Stimulated activated CD4-positive, alpha-beta T cell treated with anti-CD3 and anti-CD28 coated beads, Interleukin-1b, Interleukin-23, amount 100 ng/mL, for 1 hour (primary cell): ENCODE data around the gene CD68.
"Not testable (repeated sequence)": the region's sequence is repeated elsewhere in the genome, so short reads cannot be mapped to it uniquely, and the experiment has no call there.

Source experiments
- DNase-seq, 2 donors: peaks; one replicate each; pipeline ENCODE4 v3.0.0-alpha.2; 2020; ENCODE audit warnings: low read depth in 2 of 2

The CD68 gene

GRCh38 chr17:7613769-7614424 is 34.5 kb downstream of the CD68 start:
- no peak for DNase-seq

- peak; percentile 95 to 99 for DNase-seq
Measured at GRCh38 chr17:7614425-7615264, 35.2 kb downstream of the CD68 start, which contains the start of gene FXR2. Gene FXR2 (minus strand): TSS chr17:7614897. CDS start chr17:7614532, 365 bp downstream.

- DNase-seq: no peak
Measured at GRCh38 chr17:7615265-7615747, 35.9 kb downstream of the CD68 start.

GRCh38 chr17:7618608-7619007 is 39.2 kb downstream of the CD68 start:
- DNase-seq: no peak

GRCh38 chr17:7620835-7621234 is 41.4 kb downstream of the CD68 start:
- no peak for DNase-seq

- DNase-seq: no peak
Measured at GRCh38 chr17:7623661-7624060, 44.2 kb downstream of the CD68 start.

GRCh38 chr17:7625749-7626148 is 46.3 kb downstream of the CD68 start:
- DNase-seq: not testable (repeated sequence)

- no peak for DNase-seq
Measured at GRCh38 chr17:7626307-7626706, 46.9 kb downstream of the CD68 start.

GRCh38 chr17:7626956-7627249 is 47.5 kb downstream of the CD68 start:
- no peak for DNase-seq

- DNase-seq: peak; percentile 55 to 69
Measured at GRCh38 chr17:7627250-7628121, 48.0 kb downstream of the CD68 start, which contains the start of gene SAT2. Gene SAT2 (minus strand): TSS chr17:7627821. CDS start chr17:7627635, 186 bp downstream.

- no peak for DNase-seq
Measured at GRCh38 chr17:7629939-7630571, 50.6 kb downstream of the CD68 start, which contains the start of gene SHBG. Gene SHBG (plus strand): TSS chr17:7630135. CDS start chr17:7630173, 38 bp downstream.
